GM12878 (cell line): ENCODE results near the gene YPEL3. TPM values are rescaled to one million over a fixed set of nuclear protein-coding genes. Genes with fewer than 3 reads are reported as not detected.

Source experiments
- ATAC-seq: fragments of 200-7000 bp; cut with Tn5 transposase; 3 replicates; pipeline ENCODE4 v1.9.1; 2020; ENCODE audit warnings: mild to moderate bottlenecking, moderate library complexity
- BruUV-seq: library from RNA; stranded (reverse); fragments of 400-500 nt; replicated peaks from 2 replicates; lab custom pipeline; 2021; lab: Mats Ljungman, UMichigan
- CTCF ChIA-PET: fragments of 300-600 bp; sonication (Branson Sonifier 250); formaldehyde crosslinking; extraction: SDS; loops from one replicate; lab custom pipeline; 2021; ENCODE audit warnings: inconsistent platforms; lab: Yijun Ruan, JAX
- POLR2A ChIA-PET: fragments of 350-600 bp; formaldehyde crosslinking; extraction: SDS; loops from one replicate; lab custom pipeline; 2021; ENCODE audit warnings: inconsistent platforms; lab: Charles Lee
- RAD21 ChIA-PET: fragments of 300-600 bp; sonication (Branson Sonifier 250); formaldehyde crosslinking; loops from one replicate; lab custom pipeline; 2023; ENCODE audit warnings: antibody characterized with exemption; ENCODE audit not compliant: unreplicated experiment; lab: Charles Lee
- SMC1A ChIA-PET: fragments of 300-600 bp; sonication (Branson Sonifier 250); formaldehyde crosslinking; loops from one replicate; lab custom pipeline; 2023; ENCODE audit not compliant: unreplicated experiment, uncharacterized antibody; lab: Charles Lee
- DNase-seq: peaks from one replicate; pipeline ENCODE4 v3.0.0-alpha.2; 2011; ENCODE audit warnings: low read depth, low spot score
- FAIRE-seq: peaks from 3 replicates; lab custom pipeline; 2011; peaks lifted over from hg19 to GRCh38; lab: Jason Lieb, UNC
- H2AFZ ChIP-seq: 2 replicates; pipeline ENCODE4 v1.6.0; 2011; ENCODE audit warnings: low read depth, low read length, control low read depth; ENCODE audit not compliant: control insufficient read depth
- H3K27ac ChIP-seq: 2 replicates; pipeline ENCODE4 v1.5.1; 2011; ENCODE audit warnings: control low read depth; ENCODE audit not compliant: control insufficient read depth, insufficient read depth
- H3K27me3 ChIP-seq, 2 experiments: replicated peaks in 1 of 2; 2 replicates each; pipeline versions ENCODE4 v1.6.0 to v1.6.1; 2011; ENCODE audit warnings: low read length in 1 of 2; ENCODE audit not compliant: control insufficient read depth in 2 of 2, insufficient read depth in 2 of 2
- H3K36me3 ChIP-seq, 2 experiments: 2 replicates each; pipeline ENCODE4 v1.5.1; 2011; ENCODE audit warnings: low read length in 1 of 2; ENCODE audit not compliant: control insufficient read depth in 2 of 2, insufficient read depth in 2 of 2
- H3K4me1 ChIP-seq: 2 replicates; pipeline ENCODE4 v1.6.1; 2011; ENCODE audit warnings: mild to moderate bottlenecking, low read length, moderate library complexity, mixed read lengths; ENCODE audit not compliant: control insufficient read depth, insufficient read depth
- H3K4me2 ChIP-seq: 2 replicates; pipeline ENCODE4 v1.6.0; 2011; ENCODE audit warnings: control low read depth; ENCODE audit not compliant: control insufficient read depth, insufficient read depth
- H3K4me3 ChIP-seq: fragments of 200-600 bp; sonication (generic); 2 replicates; pipeline ENCODE4 v1.5.1; 2016
- H3K79me2 ChIP-seq: 2 replicates; pipeline ENCODE4 v1.6.0; 2011; ENCODE audit warnings: low read length; ENCODE audit not compliant: control insufficient read depth, insufficient read depth
- H3K9ac ChIP-seq: 2 replicates; pipeline ENCODE4 v1.8.0; 2011; ENCODE audit warnings: low read length, control low read depth, mixed read lengths; ENCODE audit not compliant: control insufficient read depth, insufficient read depth
- H3K9me3 ChIP-seq: replicated peaks from 3 replicates; pipeline ENCODE4 v1.5.1; 2011; ENCODE audit warnings: mild to moderate bottlenecking, low read length; ENCODE audit not compliant: control insufficient read depth, insufficient read depth
- H4K20me1 ChIP-seq: 2 replicates; pipeline ENCODE4 v1.6.0; 2011; ENCODE audit not compliant: control insufficient read depth, insufficient read depth
- DPF2 ChIP-seq: fragments of 450-650 bp; IDR thresholded peaks from 2 replicates; pipeline ENCODE4 v1.6.1; 2017; ENCODE audit warnings: mild to moderate bottlenecking
- KLF5 ChIP-seq: fragments of 450-650 bp; IDR thresholded peaks from 2 replicates; pipeline ENCODE4 v1.6.1; 2014; ENCODE audit warnings: mild to moderate bottlenecking; ENCODE audit not compliant: partially characterized antibody
- MEF2B ChIP-seq: fragments of 450-650 bp; IDR thresholded peaks from 2 replicates; pipeline ENCODE4 v1.6.1; 2018; ENCODE audit warnings: mild to moderate bottlenecking, moderate library complexity; ENCODE audit not compliant: partially characterized antibody, poor library complexity, severe bottlenecking
- MXI1 ChIP-seq: fragments of 150-350 bp; IDR thresholded peaks from 2 replicates; pipeline ENCODE4 v1.6.1; 2011; ENCODE audit warnings: low read depth, mild to moderate bottlenecking, inconsistent platforms, low read length, improper control_type of control experiment
- NFXL1 ChIP-seq: fragments of 450-650 bp; IDR thresholded peaks from 2 replicates; pipeline ENCODE4 v1.6.1; 2017; ENCODE audit warnings: antibody characterized with exemption, mild to moderate bottlenecking, borderline replicate concordance
- RELB ChIP-seq: fragments of 450-650 bp; IDR thresholded peaks from 2 replicates; pipeline ENCODE4 v1.6.1; 2017; ENCODE audit warnings: low read depth, mild to moderate bottlenecking, moderate library complexity
- TBL1XR1 ChIP-seq: IDR thresholded peaks from 2 replicates; pipeline ENCODE4 v1.6.1; 2012; ENCODE audit warnings: low read depth, low read length, improper control_type of control experiment
- WGBS: methylation state at CpG from one replicate; pipeline ENCODE4 v1.1.6; 2016; ENCODE audit warnings: low lambda C conversion rate; ENCODE audit not compliant: insufficient replicate concordance, insufficient coverage; ENCODE audit errors: missing lambda C conversion rate; 5-methylcytosine and 5-hydroxymethylcytosine counted together
- in situ Hi-C: fragments of 300-500 bp; cut with MboI; formaldehyde crosslinking; loops from 9 replicates; pipeline ENCODE4 v1.14.3; 2018; ENCODE audit warnings: mixed read lengths
- intact Hi-C: fragments of 100-400 bp; cut with micrococcal nuclease; formaldehyde crosslinking; loops from one replicate; pipeline ENCODE4 v1.14.2; 2022; ENCODE audit not compliant: unreplicated experiment
- polyA plus RNA-seq, 11 experiments: library from polyadenylated mRNA; depleted of rRNA in 4 of 11; unstranded in 6 of 11; stranded (reverse) in 5 of 11; fragments of >200 nt; fragmentation: Nextera tagmentation in 4 of 11; fragmentation: Illumina TruSeq in 1 of 11; extraction: Ambion mirVana in 4 of 11; extraction: Trizol in 1 of 11; gene quantifications; 1 replicate in 1 of 11; 2 replicates in 10 of 11; pipeline versions ENCODE4 v1.2.1 to v1.2.3, GENCODE V29; 2011 to 2016; ENCODE audit warnings: inconsistent platforms in 2 of 11, missing spikeins in 2 of 11, low read depth in 1 of 11
- total RNA-seq, 4 experiments: library from RNA; depleted of rRNA in 3 of 4; stranded (reverse); fragments of >200 nt in 3 of 4; fragmentation: Illumina TruSeq in 1 of 4; extraction: Trizol in 1 of 4; gene quantifications; 2 replicates each; pipeline versions ENCODE4 v1.2.1 to v1.2.3, GENCODE V29; 2013 to 2021

The YPEL3 gene
- total and polyA plus RNA-seq, 10 of the 15 experiments (the other 5 are each of a cell fraction or from before 2014, with no cell fraction given), result 1.3 to 22.0 (median 12.1) TPM

DNA sequence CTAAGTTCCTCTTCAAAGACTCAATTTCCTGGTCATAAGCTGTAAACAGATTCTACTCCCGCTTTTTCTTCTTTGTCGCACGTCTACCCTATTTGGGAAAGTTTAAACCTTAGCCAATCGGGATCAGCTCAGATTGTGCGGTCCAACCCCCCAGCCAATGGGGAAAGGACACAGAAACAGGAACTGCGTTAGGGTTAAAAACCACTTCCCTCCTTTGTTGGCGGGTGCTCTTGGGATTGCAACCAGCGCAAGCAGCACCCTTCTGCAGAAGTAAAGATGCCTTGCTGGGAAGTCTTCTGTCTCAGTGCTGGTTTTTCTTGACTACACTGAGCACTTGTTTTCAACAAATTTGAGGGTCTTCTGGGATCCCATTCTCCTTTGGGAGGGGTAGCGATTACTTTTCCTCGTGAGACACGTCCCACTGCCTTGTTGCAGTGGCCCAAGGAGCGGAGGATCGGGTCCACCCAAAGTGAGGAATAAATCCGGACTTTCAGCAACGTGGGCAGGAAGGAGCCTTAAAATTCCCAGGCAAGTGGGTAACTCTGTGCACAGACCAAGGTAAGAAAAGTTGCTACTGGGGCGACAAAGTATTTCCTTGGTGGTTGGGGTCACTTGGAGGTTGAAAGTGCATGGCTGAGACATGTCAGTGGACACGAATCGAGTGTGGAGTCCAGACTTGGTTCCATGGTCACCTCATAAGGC lies 1.0 kb upstream of the YPEL3 start (continued):
- TF ChIP-seq RELB, result 0 out of 2 replicates have a peak, but pooled peaks have one; percentile 12
- TF ChIP-seq KLF5, result peak; percentile 95
- TF ChIP-seq TBL1XR1, result no peak
- no peak for TF ChIP-seq MXI1

DNA sequence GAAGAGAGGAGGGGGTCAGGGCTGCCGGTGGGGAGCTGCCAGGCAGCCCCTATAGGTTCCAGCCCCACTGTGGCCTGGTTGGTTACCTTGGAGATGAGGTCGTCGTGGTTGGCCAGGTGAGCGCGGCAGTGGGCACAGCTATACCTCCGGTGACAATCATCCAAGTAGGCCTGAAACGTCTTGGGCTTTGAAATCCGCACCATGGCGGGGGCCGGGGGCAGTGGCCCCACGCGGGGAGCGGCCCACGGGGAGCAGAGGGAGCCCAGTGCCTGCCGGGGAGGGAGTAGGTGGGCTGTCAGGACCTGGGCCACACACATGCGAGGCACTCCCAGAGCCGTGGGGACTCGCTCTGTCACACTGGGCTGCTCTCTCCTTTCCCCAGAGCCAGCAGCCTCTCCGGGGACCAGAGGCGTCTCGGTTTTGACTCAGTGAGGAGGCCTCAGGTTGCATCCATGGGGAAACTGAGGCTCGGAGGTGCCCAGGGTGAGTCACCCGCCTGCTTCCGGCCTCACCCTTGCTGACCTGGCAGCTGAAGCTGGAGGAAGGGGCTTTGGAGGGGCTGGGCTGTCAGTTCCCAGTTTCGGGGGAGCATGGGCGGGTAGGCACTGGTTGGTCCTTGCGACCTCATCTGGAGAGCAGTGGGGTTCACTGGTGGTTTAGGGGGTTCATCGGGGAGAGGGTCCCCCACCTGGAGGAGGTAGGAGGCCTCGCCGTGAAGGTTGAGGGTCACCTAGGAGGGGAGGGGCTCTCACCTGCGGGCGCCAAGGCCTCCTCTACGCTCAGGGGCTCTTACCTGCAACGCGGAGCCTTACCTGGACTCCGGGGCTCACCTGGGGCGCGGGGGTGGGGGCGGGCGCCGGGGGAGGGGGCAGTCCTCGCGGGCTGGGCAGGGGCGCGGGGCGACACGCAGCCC lies 591 bp downstream of the YPEL3 start:
- ChIA-PET SMC1A (interaction anchor here (0.6 to 1.3 kb wide), 2 partner anchors 16 to 30 kb away, joined by 3 read pairs; partner anchors contain the start of gene ALDOA), RAD21 (no interaction called here), POLR2A (interaction anchor here (1.0 to 5.3 kb wide), 4 partner anchors 19 to 275 kb away, joined by 4 to 59 read pairs (median 5); partner anchors contain the start of genes ALDOA, CORO1A and TBC1D10B), CTCF (interaction anchor here (4.5 to 6.8 kb wide), 2 partner anchors 31 to 89 kb away, joined by 45 to 77 read pairs; partner anchors contain the start of genes ALDOA and CORO1A)
- in situ Hi-C loops, result loop anchor here (25.0 kb wide), 1 partner anchor 1792 kb away; no protein-coding TSS in a partner anchor
- TF ChIP-seq DPF2 (peak; percentile 12; the same call in 1 of the 2 replicates), NFXL1 (no peak), MEF2B (peak; percentile 40)
- no peak for FAIRE-seq
- peak overlapping the region; percentile 41; the same call in 1 of the 2 replicates for H2AFZ ChIP-seq
- peaks cover 2% of the 10 kb centered on the region; the same call in 1 of the 2 replicates for H3K79me2 ChIP-seq
- no peaks in the 10 kb centered on the region; a peak in 1 of 4 replicates for H3K36me3 ChIP-seq
- intact Hi-C loops, result loop anchor here (10.0 kb wide), 1 partner anchor 259 kb away; the partner anchor contains the start of gene CD2BP2
- H3K4me1 ChIP-seq, result peaks cover 26% of the 10 kb centered on the region
- no peaks in the 10 kb centered on the region for H3K27me3 ChIP-seq
- DNase-seq, result no peak
- ATAC-seq, result no peak
- peak overlapping the region; percentile 68 for H3K4me2 ChIP-seq
- peaks cover 15% of the 10 kb centered on the region for H3K9me3 ChIP-seq
- no peaks in the 10 kb centered on the region for H4K20me1 ChIP-seq
- no TSS peak for BruUV-seq
- WGBS, result 7% methylated on average over 33 of the region's 47 CpGs
- H3K4me3 ChIP-seq, result peak overlapping the region; percentile 78
- H3K9ac ChIP-seq, result peak overlapping the region; percentile 41
- H3K27ac ChIP-seq, result peak overlapping the region; percentile 66
